HG03342 (cell line): ENCODE measurements around the gene CCHCR1.

ENCODE experiments used
- ATAC-seq: cut with Tn5 transposase; IDR thresholded peaks from one replicate; pipeline ENCODE4 v1.9.1; 2021; ENCODE audit warnings: mild to moderate bottlenecking, moderate library complexity; ENCODE audit not compliant: unreplicated experiment

Gene CCHCR1

GRCh38 chr6:31132806-31133205 is 24.8 kb downstream of the CCHCR1 start:
- no peak for ATAC-seq

- no peak for ATAC-seq
Observed at GRCh38 chr6:31131595-31131994, 26.0 kb downstream of the CCHCR1 start.

- no peak for ATAC-seq
Observed at GRCh38 chr6:31130751-31131150, 26.9 kb downstream of the CCHCR1 start.

- no peak for ATAC-seq
Observed at GRCh38 chr6:31129130-31129529, 28.5 kb downstream of the CCHCR1 start.

GRCh38 chr6:31128093-31128676 is 29.4 kb downstream of the CCHCR1 start:
- ATAC-seq, result no peak

DNA sequence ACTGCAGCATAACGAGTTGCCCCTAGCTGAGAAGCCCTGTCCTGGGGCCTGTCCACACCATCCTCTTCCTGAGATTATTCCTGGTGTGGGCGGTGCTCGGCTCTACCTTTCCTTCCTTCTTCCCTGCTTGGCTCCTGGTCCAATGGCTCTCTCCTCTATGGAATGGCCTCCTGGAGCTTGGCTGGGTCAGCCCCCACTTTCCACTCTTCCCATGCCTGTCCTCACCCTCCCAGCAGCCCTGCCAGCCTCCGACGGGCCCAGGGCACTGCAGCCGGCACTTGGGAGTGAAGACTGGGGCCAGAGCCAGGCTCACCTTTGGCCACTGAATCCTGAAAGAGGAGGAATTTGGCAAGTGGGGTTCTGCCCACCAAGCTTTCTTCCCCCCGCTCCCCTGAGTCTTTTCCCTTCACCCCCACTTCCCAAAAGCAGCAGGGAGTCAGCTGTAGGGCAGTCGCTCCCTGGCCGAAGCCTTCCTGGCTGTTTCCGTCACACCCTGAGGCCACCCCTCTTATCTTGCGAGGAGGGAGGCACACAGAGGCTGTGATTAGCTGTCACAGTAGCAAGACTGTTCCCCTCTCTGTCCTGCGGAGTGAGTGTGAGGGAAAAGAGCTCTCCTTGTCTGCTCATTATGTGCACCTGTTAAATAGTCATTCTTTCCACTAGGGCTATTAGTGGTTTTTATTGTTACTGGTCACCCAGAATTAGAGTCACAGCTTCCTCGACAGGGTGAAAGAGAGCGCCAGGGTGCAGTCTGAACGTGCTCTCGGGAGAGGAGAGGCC is 31.0 kb downstream of the CCHCR1 start:
- no peak for ATAC-seq

GRCh38 chr6:31125586-31126363 is 31.8 kb downstream of the CCHCR1 start:
- no peak for ATAC-seq

DNA sequence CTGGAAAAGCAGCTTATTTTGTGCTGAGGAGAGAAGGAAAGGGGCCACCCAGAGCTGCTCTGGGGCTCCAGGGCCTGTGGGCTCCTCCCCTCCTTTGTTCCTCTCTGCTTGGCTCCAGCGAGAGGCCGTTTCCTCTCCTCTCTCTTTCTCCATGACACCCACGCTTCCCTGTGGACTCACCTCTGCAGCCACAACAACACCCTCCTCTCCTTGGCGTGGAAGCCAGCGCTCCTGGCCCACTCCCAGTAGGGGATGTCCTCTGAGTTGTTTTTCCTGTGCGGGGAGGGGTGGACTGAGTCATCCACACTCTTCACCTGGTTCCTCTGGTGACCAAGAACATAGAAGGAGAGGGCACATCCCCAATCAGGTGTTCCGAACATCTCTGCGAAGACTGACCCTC is 32.4 kb downstream of the CCHCR1 start:
- ATAC-seq, result no peak

GRCh38 chr6:31122791-31123706 is 34.6 kb downstream of the CCHCR1 start:
- no peak for ATAC-seq

DNA sequence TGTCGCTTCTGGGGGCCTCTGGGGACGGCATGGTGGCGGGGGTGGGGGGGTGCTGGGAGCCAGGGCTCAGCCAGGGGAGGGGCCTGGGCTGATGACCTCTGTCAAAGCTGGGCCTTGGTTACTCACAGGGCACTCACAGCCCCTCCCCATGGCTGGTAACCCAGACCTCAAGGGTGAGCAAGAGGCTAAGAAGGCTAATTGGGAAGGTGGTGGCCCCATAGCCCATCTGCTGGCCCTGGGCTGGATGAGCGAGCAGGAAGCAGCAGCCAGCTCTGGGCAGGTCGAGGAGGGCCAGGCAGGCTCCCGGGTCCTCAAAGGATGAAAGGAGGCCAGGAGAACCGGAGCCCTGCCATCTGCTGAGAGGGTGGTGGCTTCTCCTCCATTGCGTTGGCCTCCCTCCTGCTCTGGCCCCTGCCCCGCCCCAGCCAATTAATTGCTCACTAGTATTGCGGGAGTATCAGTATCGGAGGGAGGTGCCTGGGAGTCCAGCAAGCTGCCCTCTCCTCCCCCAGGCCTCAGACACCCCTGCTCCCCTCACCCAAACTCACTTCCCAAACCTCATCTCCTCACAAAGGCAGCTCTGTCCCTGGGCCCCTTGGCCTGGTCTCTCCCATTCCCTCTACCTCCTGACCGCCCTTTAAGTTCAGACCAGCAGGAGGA is 36.3 kb downstream of the CCHCR1 start:
- ATAC-seq, result no peak

- ATAC-seq, result no peak
Observed at GRCh38 chr6:31120151-31120915, 37.3 kb downstream of the CCHCR1 start, which contains the start of gene CDSN. Gene CDSN, minus strand, starts transcription at chr6:31120446. Its CDS starts 27 bp downstream, at chr6:31120419.

- ATAC-seq, result no peak
Observed at GRCh38 chr6:31118178-31118577, 39.4 kb downstream of the CCHCR1 start.

GRCh38 chr6:31116661-31117385 is 40.8 kb downstream of the CCHCR1 start:
- no peak for ATAC-seq

DNA sequence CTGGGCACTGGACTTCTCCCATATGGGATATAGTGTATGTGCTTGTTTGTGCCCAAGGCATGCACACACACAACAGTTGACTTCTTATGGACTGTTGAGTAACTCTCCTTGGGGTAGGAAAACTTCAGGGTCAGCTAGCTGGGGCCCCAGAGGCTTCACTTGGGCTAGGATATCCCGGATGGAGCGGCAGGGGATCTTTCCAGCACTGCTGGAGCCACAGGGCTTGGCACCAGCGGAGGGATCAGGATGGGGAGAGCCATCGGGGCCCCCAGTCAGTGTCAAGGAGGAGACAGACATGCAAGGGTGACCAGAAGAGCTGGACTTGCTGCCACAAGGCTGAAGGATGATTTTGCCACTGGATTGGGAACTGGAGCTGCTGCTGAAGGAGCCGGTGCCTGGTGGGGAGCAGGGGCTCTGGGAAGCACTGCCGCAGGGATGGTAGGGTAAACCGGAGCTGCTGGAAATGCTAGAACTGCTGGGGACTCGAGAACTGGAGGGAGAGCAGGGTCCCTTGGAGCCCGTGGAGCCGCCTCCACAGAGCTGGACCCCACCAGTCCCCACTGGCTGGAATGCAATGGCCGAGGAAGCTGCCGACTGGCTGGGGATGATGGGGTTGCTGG is 41.6 kb downstream of the CCHCR1 start:
- ATAC-seq, result no peak

DNA sequence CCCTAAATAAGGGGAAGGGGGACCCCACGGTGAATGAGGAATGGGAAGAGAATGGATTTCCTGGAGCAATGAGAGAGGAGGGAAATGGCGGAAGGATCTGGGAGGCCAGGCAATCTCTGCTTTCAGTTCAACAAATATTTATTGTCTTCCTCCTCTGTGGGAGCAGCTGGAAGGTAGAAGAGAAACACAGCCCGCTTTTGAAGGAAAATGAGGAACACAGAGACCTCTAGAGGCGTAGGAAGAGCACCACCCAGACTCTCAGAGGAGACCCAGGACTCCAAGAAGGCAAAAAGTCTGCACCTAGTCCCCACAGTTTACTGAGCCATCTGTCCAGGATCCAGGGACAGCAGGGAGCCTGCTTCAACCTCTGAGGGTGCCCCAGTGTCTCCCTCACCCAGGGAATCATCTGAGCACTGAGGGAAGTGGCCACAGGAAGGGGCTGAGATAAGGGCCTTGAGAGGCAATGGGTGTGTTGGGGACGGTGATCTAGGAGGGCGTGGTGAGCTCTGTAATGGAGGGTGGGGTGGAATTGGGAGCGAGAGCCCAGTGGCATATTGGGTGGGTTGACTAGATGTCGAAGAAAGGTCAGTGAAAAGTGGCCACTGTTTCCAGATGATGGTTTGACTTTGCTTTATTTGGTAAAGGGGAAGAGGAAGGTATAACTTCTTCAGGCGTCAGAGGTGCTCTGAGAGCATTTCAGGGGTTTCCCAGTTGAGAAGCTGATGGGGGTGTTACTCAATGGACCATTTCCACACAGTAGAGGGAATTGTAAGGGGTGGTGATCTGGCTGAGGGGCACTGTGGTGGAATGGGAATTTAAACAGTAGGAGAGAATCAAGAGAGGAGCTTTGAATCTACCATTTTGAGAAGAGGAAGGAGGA is 42.4 kb downstream of the CCHCR1 start:
- no peak for ATAC-seq

GRCh38 chr6:31114541-31114878 is 43.1 kb downstream of the CCHCR1 start, which contains the start of gene PSORS1C1:
Gene PSORS1C1, plus strand, starts transcription at chr6:31114800. Its CDS starts 14,833 bp downstream, at chr6:31129633.
- no peak for ATAC-seq

DNA sequence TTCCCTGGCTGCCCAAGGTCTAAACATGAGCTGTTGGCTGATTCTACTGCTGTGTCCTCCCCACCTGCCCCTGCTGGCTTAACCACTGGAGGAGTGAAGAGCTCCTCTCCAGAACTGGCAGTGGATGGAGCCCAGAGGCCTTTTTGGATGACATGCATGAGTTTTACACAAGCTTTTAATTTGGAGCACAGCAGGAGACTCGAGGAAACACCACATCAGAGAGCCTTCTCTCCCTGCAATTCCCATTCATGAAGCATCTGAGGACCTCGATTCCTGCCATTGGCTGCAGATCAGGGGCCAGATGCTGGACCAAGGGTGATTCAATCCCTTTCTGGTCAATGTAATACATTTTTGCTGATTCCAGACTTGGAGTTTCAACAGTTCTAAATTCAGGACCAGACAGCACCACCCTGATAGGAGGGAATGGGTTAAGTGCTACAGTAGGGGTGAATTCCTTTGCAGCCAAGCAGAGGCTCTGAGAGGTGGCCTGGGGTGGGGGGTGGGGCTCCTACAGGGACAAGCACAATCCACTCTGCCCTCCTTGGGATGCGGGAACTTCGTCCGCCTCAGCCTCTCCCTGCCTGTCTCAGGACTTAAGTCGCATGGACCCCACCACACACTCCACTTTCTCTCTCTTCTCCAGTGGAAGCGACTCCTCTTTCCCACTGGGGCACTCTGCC is 43.6 kb downstream of the CCHCR1 start:
- ATAC-seq, result no peak
